ENCODE measurements around the gene SPATA31A5.
"Not testable (repeated sequence)": the region's sequence is repeated elsewhere in the genome, so short reads cannot be mapped to it uniquely, and the experiment has no call there.

Gene SPATA31A5

GRCh38 chr9:60914107-60914506, at the start of gene SPATA31A5:
TSS of gene SPATA31A5 (plus strand) at chr9:60914407. CDS start at chr9:60914436, 29 bp downstream.
- not testable (repeated sequence) for DNase-seq (ENCODE audit: low read depth)

- DNase-seq (ENCODE audit: low read depth): not testable (repeated sequence)
These were observed 48.8 kb downstream of the SPATA31A5 start for GRCh38 chr9:60962990-60963350.

GRCh38 chr9:60966382-60966781, 52.2 kb downstream of the SPATA31A5 start:
- DNase-seq (ENCODE audit: low read depth): not testable (repeated sequence)

Data from activated T-cell treated with anti-CD3 and anti-CD28 coated beads for 48 hours (primary cell).